Nephron progenitor cell (in vitro differentiated cells): ENCODE measurements around the gene MYOM1.
"Not testable (repeated sequence)": the region's sequence is repeated elsewhere in the genome, so short reads cannot be mapped to it uniquely, and the experiment has no call there.

Source experiments
- DNase-seq: peaks from one replicate; pipeline ENCODE4 v3.0.0; 2021
- H3K27ac Mint-ChIP-seq: 2 replicates; pipeline ENCODE4 v1.8.0; 2021; ENCODE audit warnings: mild to moderate bottlenecking, moderate library complexity, mixed read lengths
- H3K27me3 Mint-ChIP-seq: 2 replicates; pipeline ENCODE4 v1.8.0; 2021; ENCODE audit warnings: mild to moderate bottlenecking, low read depth, mixed read lengths; ENCODE audit not compliant: poor library complexity
- H3K36me3 Mint-ChIP-seq: 2 replicates; pipeline ENCODE4 v1.8.0; 2021; ENCODE audit warnings: low read depth, mixed read lengths
- H3K4me1 Mint-ChIP-seq: 2 replicates; pipeline ENCODE4 v1.8.0; 2021; ENCODE audit warnings: mixed read lengths
- H3K4me3 Mint-ChIP-seq: 2 replicates; pipeline ENCODE4 v1.8.0; 2021; ENCODE audit warnings: mild to moderate bottlenecking, moderate library complexity, mixed read lengths
- H3K9me3 Mint-ChIP-seq: 2 replicates; pipeline ENCODE4 v1.8.0; 2021; ENCODE audit warnings: mild to moderate bottlenecking, moderate library complexity, mixed read lengths
- TF ChIP-seq, protein P1 (sequence below): fragments of 200-600 bp; sonication (generic); IDR thresholded peaks from 2 replicates; pipeline ENCODE4 v1.5.0; 2021; ENCODE audit warnings: antibody characterized with exemption

The MYOM1 gene

DNA sequence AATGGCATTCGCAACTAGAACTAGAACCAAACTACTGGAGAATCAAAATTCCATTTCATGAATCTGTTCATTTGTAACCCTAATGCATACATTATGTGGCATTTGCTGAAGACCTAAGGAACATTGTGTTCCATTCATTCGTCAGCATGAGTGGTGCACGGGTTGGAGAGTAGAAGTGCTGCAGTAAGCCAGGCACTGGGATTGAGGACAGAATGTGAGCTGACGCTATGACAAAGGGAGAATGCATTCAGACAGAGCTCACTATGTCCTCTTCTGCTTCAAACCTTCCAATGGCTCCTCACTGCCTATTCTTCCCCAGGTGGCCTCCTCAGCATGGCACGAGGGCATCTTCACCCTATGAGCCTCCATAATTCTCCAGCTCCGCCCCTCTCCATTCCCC is 6.3 kb upstream of the MYOM1 start:
- H3K4me1 Mint-ChIP-seq: peaks cover 10% of the 10 kb centered on the region
- H3K27ac Mint-ChIP-seq: no peak overlapping the region
- H3K9me3 Mint-ChIP-seq: no peaks in the 10 kb centered on the region

DNA sequence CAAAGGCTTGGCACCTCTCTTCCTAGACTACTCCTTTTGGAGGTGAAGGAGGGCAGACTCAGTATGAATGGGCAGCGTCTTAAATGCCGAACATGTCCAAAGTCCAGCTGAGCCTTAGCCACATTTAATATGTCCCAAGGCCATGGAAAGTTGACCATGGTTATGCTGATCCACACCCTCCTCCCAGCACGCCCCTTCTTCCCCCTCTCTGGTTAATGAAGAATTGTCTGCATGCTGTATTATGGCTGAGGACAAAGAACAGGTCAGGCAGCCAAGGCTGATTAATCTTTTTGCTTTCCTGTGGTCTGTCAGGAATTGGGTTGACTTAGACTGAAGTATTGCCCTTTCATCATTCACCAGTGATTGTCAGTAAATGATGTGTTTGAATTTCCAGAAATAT is 5.8 kb upstream of the MYOM1 start:
- Mint-ChIP-seq H3K27ac (no peak overlapping the region), H3K4me3 (no peak overlapping the region), H3K4me1 (peaks cover 8% of the 10 kb centered on the region), H3K36me3 (no peaks in the 10 kb centered on the region), H3K27me3 (peaks cover 5% of the 10 kb centered on the region), H3K9me3 (no peaks in the 10 kb centered on the region)
- DNase-seq: no peak
- TF ChIP-seq, protein P1, sequence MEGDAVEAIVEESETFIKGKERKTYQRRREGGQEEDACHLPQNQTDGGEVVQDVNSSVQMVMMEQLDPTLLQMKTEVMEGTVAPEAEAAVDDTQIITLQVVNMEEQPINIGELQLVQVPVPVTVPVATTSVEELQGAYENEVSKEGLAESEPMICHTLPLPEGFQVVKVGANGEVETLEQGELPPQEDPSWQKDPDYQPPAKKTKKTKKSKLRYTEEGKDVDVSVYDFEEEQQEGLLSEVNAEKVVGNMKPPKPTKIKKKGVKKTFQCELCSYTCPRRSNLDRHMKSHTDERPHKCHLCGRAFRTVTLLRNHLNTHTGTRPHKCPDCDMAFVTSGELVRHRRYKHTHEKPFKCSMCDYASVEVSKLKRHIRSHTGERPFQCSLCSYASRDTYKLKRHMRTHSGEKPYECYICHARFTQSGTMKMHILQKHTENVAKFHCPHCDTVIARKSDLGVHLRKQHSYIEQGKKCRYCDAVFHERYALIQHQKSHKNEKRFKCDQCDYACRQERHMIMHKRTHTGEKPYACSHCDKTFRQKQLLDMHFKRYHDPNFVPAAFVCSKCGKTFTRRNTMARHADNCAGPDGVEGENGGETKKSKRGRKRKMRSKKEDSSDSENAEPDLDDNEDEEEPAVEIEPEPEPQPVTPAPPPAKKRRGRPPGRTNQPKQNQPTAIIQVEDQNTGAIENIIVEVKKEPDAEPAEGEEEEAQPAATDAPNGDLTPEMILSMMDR: no peak

More for the DNA sequence above, 6.3 kb upstream of the MYOM1 start:
- H3K27me3 Mint-ChIP-seq: peaks cover 8% of the 10 kb centered on the region
- no peak for DNase-seq
- H3K36me3 Mint-ChIP-seq: peaks cover 2% of the 10 kb centered on the region
- TF ChIP-seq, protein P1: no peak
- no peak overlapping the region for H3K4me3 Mint-ChIP-seq

DNA sequence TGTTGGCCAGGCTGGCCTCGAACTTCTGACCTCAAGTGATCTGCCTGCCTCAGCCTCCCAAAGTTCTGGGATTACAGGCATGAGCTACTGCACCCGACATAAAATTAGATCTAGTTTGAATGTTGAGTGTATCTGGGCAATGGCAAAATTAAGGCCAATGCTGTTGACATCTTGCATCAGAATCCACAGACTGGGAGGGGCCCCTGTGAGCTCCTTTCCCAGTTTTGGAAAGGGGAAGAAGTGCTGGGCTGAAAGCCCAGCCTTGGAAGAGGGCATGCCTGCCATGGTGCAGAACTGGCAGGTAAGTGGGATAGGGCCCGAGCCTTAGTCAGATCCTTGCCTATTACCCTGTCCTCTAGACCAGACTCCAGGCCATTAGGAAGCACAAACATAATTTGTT is 4.5 kb upstream of the MYOM1 start:
- no peak for DNase-seq
- peaks cover 5% of the 10 kb centered on the region for H3K27me3 Mint-ChIP-seq
- peaks cover 17% of the 10 kb centered on the region for H3K4me1 Mint-ChIP-seq
- H3K36me3 Mint-ChIP-seq: no peaks in the 10 kb centered on the region
- no peak overlapping the region for H3K4me3 Mint-ChIP-seq
- TF ChIP-seq, protein P1: no peak
- no peaks in the 10 kb centered on the region for H3K9me3 Mint-ChIP-seq
- no peak overlapping the region for H3K27ac Mint-ChIP-seq

DNA sequence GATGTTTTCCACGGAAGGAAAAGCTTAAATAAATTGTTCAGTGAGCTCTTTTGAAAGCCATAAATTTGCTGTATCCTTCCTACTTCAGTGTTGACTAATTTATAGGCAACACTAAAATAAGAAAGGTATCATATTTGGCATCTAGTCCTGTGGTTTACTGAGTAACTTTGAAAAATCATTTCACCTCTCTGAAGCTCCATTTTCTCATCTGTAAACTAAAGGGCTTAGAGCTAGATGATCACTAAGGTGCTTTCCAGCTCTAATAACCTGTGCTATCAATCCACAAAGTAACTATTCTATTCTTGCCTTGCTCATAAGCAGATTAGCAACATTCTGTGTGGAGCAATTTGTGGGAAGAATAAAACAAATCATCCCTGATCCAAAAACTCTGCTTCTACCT is 3.6 kb upstream of the MYOM1 start:
- H3K4me3 Mint-ChIP-seq: no peak overlapping the region
- no peaks in the 10 kb centered on the region for H3K36me3 Mint-ChIP-seq
- H3K9me3 Mint-ChIP-seq: no peaks in the 10 kb centered on the region
- H3K4me1 Mint-ChIP-seq: peaks cover 19% of the 10 kb centered on the region
- no peak overlapping the region for H3K27ac Mint-ChIP-seq
- H3K27me3 Mint-ChIP-seq: peaks cover 5% of the 10 kb centered on the region
- TF ChIP-seq, protein P1: no peak
- DNase-seq: no peak

DNA sequence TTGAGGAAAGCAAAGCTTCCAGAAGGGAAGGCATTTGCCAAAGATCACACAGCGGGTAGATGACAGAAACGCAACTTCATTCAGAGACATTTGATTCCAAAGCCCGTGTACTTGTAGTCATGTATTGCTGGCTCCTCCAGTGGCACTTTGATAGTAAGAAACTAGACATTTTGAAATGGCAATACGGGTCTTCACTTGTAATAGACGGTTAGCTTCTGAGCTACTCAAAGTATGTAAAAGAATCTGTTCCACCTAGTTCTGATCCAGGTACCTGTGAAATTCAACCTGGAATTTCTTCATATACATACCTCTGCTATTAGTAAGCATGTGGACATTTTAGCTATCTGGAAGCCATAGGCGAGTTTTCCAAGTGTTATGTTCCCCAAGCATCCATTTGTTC is 1.7 kb upstream of the MYOM1 start:
- H3K4me3 Mint-ChIP-seq: no peak overlapping the region
- H3K36me3 Mint-ChIP-seq: no peaks in the 10 kb centered on the region
- no peak for DNase-seq
- TF ChIP-seq, protein P1: no peak
- peaks cover 5% of the 10 kb centered on the region for H3K27me3 Mint-ChIP-seq
- H3K27ac Mint-ChIP-seq: no peak overlapping the region
- peaks cover 31% of the 10 kb centered on the region for H3K4me1 Mint-ChIP-seq
- peaks cover 4% of the 10 kb centered on the region for H3K9me3 Mint-ChIP-seq

DNA sequence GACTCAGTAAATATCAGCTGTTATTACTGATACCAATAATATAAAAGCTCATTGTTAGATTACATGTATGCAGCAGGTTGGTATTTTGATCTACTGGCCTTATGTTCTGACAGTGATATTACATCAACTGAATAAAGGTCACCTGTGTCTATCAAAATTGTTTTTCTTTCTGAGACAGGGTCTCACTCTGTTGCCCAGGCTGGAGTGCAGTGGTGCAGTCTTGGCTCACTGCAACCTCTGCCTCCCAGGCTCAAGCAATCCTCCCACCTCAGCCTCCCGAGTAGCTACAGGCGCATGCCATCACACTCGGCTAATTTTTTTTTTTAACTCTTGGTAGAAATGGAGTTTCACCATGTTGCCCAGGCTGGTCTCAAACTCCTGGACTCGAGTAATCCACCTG is 1.1 kb upstream of the MYOM1 start:
- DNase-seq, H3K36me3 Mint-ChIP-seq, H3K27ac Mint-ChIP-seq, H3K4me3 Mint-ChIP-seq, H3K27me3 Mint-ChIP-seq, H3K9me3 Mint-ChIP-seq: not testable (repeated sequence)
- peaks cover 31% of the 10 kb centered on the region for H3K4me1 Mint-ChIP-seq
